Activated naive CD8-positive, alpha-beta T cell treated with anti-CD3 and anti-CD28 coated beads, Interleukin-2, amount 50 U/mL, for 16 hours (primary cell): ENCODE results near the gene ABCC8.
"Not testable (repeated sequence)": the region's sequence is repeated elsewhere in the genome, so short reads cannot be mapped to it uniquely, and the experiment has no call there.

Experiments used
- DNase-seq: peaks from one replicate; pipeline ENCODE4 v3.0.0-alpha.2; 2020; ENCODE audit warnings: low read depth, low spot score

The ABCC8 gene

DNA sequence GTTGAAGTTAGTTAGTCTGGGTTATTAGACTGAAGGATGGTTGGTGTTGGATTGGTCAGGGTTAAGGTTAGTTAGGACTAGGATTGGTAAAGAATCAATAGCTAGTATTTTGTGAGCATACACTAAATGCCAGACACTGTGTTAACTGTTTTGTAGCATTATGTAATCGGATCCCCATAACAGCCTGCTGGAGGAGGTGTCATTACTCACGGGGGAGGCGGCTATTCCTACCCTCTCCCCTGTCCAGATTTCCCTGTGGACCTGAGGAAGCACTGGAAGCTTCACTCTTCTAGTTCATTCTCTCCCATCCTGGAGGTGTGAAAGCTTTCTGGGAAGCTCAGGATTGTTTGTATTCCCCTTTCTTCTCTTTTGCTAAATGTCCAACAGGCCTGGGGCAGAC lies 47.7 kb downstream of the ABCC8 start:
- DNase-seq, result no peak

DNA sequence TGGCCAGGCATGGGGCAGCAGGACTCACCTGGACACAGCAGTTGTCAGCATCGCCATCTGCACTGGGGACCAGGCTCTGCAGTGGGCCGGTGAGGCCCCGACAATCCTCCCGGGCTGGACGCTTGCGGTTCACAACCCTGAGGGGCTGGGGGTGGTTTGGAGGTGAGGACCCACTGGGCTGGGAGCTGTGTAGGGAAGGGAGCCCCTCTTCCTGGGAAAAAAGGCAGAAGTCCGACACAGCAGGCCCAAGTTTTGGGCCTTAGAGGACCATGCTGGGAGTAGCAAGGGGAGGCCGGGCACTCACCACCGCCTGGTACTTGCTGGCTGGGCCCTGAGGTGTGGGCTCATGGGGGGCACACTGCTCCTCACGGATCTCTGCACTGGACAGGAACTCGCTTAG lies 48.4 kb downstream of the ABCC8 start:
- DNase-seq, result no peak

DNA sequence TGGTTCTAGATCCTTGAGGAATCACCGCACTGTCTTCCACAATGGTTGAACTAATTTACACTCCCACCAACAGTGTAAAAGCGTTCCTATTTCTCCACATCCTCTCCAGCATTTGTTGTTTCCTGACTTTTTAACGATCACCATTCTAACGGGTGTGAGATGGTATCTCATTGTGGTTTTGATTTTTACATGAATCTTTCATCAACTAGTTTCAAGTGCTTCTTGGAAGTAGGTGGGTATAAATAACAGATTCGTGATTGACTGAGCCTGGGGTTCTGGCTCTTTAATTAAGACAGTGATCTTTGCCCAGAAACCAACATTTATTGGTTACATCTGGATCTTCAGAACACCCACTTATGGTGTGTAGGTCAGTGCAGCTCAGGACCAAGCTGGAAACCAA lies 50.4 kb downstream of the ABCC8 start:
- DNase-seq, result not testable (repeated sequence)

DNA sequence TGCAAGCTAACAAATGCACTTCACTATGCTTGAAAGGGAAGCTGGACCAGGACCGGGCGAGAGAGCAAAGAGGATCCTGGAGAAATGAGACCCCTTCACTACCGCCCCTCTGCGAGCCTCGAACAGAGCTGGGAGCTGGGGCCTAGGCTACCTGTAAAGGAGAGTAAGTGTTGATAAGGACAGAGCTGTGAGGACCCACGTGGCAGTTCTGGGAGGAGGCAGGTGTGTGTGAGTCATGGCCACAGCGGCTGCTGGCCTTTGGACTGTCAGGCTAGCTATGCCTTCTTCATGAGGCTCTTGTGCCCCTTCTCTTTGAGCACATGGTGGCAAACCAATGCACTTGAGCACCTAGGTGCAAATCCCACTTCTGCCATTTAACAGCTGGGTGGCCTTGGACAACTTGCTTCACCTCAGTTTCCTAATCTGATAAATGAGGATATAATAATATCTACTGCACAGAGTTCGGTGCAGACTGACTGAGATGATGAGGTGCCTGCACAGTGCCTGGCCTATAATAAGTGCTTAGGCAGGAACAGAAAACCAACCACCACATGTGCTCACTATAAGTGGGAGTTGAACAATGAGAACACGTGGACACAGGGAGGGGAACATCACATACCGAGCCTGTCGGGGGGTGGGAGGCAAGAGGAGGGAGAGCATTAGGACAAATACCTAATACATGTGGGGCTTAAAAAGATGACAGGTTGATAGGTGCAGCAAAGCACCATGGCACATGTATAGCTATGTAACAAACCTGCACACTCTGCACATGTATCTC lies 52.9 kb downstream of the ABCC8 start:
- no peak for DNase-seq

DNA sequence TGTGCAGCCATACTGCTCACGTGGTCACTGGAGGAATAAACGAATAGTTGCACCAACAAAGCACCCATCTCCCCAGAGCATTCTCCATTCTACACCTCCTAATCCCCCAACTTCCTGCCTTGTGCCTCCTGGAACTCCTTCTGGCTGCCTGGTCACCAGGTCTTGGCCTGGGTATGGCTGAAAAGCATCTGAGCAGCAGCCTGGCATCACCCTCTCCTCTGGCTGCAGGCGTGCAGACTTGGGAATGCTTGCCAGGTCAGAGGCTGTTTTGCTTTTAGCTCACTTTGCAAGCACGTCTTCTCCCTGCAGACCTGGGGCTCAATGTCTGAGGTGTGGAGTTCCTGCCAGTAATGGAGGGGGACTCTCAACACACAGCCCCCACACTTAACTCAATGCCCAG lies 54.9 kb downstream of the ABCC8 start:
- no peak for DNase-seq

DNA sequence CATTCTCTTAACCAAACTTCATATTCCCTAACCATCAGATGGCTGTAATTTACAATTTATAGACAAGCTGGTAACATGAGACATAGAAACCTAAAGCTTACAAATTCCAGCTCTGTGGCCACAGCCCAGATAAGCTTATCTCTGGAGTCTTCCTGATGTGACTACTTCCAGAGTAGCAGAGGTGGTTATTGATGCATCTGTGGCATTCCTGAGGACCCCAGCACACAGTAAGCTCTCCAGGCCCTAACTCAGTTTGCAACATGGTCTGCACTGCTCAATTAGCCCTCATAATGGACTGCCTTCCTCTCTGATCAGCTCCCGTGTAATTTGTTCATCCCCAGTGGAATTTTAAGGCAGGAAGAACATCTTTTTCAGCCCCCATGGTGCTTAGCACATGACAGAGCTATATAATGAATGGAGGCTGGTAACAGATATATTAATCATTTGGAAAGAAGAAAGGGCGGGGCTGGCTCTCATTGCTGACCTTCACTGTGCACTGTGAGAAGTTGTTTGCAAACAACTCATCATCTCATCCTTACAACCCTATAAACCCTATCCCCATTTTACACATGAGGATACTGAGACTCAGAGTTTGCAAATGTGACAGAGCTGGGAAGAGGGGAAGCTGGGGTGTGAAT lies 58.1 kb downstream of the ABCC8 start:
- DNase-seq, result no peak

DNA sequence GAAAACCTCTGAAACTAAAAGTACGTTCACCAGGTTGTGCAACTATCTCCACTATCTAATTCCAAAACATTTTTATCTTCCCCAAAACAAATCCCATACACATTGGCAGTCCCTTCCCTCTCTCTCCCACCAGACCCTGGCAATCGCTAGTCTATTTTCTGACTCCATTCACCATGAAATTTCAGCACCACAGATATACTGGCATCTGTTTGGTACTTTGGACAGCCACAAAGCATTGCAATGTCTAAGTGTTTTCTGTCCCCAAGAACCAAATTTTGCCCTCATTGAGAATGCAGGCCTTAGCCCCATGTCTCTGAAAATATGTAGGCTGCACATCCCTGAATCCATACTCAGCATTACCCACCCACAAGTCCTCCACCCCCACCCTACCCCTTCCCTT lies 60.2 kb downstream of the ABCC8 start:
- no peak for DNase-seq

DNA sequence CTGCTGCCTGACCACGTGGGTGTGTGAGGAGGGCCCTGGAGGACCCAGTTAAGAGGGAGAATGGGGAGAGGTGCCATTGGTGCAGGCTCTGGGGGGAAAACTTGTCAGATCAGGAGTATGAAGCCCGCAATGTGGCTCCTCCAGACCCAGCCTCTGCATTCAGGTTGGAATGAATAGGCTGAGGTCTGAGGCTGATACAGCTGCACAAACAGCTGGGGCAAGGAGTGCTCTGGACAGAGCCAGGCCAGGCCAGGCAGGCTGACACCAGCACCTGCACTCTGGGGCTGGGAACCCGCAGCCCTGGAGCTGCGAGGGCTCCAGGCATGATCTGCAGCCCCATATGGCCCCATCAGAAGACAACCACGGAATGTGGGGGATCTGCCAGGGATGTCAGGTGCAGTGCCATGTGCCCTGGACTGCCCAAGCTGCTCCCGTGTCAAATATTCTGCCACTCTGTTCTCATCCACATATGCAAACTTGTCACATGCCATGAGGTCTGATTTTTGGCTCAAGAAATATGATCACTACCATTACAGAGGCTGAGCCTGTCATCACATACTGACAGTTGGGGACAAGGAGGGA lies 61.0 kb downstream of the ABCC8 start:
- DNase-seq, result no peak

DNA sequence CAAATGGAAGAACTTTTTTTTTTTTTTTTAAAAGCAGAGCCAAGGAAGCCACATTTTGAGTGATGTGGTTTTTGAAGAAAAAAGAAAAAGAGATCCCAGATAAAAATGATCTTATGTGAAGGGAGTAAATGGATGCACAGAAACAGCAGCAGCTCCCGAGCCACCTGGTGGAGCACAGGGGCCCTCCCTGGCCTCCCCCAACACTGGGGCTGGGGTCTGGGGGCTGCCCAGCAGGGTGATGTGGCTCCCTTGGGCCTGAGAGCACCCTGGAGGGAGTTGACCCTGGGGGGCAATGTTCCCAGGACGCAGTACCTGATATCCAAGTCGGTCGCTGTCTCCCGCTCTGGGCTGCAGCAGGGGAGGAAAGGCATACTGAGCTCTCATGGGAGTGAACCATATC lies 61.7 kb downstream of the ABCC8 start:
- DNase-seq, result no peak

DNA sequence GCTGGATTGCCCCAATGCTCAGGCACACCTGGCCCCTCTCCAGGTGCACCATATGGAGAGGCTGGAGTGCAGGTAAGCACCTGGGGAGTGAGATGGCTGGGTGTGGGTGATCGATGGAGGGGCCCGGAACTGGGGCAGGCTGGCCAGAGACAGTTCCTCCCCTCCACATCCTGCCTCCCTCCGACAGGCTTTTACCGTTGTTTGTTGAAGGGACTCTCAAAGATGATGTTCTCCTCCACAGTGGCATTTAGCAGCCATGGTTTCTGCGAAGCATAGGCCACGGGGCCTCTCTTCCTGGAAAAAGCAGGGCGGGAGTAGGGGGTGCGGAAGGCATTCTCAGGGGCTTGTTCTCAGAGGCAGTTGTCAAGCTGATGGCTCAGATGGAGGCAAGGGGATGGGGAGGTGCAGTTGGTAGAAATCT lies 62.3 kb downstream of the ABCC8 start:
- no peak for DNase-seq

DNA sequence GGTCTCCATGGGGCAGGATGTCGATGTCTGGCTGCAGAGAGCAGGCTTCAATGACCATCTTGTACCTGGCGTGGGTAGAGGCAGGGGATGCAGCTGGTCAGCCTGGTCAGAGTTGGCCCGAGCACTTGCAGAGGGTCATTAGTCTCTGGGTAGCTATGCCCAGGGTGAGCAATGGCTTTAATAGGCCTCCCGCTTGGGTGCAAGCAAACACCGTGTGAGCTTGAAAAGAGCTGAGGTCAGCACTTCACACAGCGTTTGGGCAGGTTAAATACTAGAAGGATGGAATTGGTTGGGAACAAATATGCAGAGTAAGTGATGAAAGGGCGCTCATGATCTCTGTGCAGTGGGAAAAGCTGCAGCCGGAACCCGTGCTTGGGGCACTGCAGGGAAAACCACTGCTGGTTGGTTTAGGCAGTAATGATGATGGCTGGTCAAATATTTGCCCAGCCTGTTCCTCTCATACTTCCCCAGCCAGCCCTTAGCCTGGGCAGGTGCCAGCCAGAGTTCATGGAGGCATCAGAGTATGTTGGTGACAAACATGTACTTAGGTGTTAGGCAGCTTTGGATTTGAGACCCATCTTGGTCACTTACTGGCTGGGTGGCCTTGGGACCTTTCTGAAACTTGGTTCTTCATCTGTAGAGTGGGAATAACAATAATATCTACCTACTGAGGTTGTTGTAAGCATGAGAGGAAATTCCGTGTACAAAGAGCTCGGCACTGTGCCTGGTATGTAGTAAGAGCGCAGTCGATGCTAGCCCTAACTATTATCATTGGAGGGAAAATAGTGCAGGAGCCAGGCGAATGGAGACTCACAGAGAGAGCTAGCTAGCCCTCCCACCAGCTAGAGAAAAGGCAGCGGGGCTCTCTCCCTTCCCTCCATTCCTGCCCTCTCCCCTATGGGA lies 63.0 kb downstream of the ABCC8 start:
- no peak for DNase-seq

DNA sequence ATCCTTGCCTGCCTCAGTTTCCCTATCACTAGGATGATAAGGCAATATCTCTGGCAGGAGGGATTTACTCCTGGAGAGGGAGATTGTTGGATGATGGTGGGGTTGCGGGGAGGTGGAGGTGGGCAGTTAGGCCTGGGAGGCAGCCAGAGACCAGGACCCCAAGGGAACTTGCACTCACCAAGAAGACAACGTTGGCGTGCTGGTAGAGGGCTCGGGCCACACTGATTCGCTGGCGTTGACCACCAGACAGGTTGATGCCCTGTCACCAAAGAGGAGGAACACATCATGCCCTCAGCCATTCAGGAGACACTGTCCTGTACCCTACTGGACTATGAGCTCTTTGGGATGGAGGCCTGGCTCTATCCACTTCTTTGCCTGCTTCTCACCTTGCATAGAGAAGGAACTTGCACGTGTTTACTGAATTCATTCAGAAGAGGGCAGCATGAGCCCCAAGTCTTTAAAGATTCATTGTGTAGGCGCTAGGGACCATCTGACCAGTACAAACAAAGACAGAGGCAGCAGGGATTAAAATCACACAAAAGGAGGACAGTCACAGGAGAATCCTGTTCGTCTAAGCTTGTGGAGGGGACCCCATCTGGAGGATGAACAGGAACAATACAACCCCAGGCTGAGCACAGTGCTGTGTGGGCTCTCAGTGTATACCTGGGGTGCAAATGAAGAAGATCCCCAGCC lies 64.0 kb downstream of the ABCC8 start:
- DNase-seq, result no peak

DNA sequence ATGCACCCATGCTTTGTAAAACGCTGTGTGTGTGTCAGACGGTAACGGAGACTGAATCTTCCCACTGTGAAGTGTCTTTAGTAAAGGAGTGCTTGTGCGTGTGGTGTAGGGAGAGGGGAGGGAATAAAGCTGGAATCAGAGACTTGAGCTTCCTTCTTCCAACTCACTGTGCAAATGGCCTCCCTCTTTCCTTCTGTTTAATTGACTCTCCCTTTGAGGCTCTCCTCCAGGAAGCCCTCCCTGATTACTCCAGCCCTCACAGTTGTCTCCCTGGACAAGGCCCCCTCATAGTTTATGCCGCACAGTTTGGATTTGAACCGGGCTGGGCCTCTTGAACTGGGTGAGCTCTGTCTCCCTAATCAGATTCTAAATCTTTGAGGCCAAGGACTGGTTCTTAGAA lies 65.2 kb downstream of the ABCC8 start:
- no peak for DNase-seq

DNA sequence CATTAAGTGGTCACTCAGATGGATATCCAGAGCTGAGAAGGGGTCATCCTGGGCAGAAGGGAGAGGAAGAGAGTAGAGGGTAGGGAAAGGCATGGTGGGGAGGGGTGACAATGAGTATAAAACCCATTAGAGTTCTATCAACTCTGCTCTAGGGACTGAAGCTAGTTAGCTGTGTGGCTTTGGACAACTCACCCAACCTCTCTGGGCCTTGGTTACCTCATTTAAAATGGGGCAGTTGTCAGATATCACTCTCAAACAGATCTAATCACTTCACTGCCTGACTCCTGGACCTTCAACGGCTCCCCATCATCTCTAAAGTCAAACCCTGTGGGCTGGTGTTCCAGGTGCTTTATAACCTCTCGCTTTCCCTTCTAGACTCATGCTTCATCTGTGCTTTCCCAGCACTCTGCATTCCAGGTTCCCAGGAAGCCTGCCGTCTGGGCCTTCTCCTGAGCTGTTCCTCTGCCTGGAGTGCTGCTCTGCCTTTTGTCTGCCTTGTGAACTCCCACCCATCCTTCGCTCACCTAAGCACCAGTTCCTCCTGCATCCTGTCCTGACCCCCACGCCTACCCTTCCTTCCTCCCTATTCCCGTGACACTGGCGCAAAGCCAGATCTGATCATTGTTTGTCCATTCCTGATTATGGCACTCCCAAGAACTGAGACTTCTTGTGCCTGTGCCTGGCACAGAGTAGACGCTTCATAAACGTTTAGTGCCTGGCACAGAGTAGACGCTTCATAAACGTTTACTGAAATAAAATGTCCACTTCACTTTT lies 65.9 kb downstream of the ABCC8 start:
- no peak for DNase-seq

DNA sequence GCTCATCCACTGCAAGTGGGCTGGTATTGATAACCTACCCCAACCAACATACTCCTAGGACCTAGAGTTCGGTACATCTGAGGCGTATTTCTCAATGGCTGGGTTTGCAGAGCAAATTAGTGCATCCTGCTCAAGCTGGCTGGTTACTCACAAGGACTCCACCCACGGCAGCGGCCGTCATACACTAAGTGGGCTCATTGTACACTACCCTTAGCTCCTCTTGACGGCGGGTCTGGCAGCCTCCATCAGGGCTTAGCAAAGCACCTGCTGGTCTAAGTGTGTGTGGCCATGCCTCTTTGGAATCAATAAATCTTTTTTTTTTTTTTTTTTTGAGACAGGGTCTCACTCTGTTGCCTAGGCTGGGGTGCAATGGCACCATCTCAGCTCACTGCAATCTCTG lies 68.0 kb downstream of the ABCC8 start:
- no peak for DNase-seq

DNA sequence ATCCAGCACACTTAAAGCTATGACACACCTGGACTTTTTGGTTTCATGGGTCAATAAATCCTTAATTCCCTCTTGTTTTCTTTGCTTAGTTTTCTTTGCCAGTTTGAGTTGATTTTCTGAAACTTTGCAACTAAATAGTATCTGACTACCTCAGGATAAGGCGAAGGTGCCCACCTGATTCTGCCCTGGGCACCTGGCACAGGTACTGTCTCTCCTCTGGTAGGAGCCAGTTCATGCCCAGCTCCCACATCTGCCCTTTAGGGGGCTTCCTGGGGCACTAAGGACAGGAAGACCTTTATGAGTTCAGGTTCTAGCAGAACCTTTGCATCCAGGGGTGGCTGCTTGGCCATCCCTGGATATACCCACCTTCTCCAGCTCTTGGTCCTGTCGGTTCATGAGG lies 68.6 kb downstream of the ABCC8 start:
- no peak for DNase-seq

DNA sequence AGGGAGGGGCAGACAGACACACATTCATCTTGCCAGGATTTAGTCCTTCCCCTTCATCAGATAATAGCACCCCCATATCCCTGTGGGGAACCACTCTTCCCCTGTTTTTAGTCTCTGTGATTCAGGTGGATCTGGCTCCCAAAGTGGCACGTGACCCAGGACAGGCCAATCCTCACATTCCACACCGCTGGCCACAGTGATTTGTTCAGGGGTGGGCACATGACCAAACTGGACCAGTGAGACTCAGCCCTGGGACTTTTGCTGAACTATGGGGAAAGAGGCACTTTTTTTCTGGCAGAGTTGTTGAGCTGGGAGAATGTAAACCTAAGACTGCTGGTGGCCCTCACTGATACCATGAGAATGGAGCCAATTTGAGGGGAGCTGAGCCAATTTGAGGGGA lies 69.1 kb downstream of the ABCC8 start:
- no peak for DNase-seq

DNA sequence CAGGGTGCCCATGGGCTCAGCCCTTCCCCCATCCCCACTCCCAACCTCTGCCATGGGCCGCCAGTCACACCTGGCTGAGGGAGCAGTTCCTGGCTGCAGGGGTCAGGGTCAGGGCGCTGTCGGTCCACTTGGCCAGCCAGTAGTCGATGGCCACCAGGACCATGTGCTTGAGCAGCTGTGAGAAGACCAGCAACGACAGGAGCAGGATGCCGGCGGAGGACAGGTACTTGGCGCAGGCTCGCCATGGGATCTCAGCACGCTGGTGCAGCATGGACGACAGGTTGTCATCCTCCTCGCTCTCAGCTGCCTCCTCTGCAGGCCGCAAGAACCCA lies 69.9 kb downstream of the ABCC8 start:
- DNase-seq, result no peak

DNA sequence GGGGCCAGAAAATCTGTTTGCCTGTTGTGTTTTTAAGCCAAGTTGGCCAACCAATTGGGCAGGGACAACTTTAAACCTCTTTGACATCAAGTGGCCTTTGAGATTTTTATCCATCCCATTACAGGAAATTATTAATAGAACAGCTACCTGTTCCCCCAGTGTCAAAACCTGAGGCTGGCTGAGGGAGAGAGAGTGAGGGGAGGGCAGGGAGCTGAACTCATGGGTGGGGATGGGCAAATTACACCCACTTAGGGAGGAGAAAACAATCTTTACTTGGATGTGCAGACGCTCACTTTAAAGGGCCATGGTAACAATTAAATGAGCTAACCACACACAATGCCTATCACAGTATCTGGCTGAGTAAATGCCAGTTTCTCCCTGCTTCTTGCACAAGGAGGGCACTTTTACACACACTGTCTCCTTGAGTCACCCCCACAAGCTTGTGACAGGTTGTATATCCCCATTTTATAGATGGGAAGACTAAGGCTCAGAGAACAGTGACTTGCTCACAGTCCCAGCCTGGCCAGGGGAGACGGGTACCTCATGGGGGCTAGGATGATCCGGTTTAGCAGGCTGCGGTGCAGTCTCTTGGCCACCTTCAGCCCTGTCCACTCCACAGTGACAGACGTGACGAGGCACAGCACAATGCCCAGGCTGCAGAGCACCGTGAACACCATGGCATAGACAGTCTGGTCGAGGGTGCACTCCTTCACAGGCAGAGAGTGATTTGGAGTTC lies 70.4 kb downstream of the ABCC8 start:
- no peak for DNase-seq
